ENCODE measurements around the gene ZNF417. TPM values are rescaled to one million over a fixed set of nuclear protein-coding genes. Genes with fewer than 3 reads are reported as not detected.

ZNF417 gene
- total and polyA plus RNA-seq, 2 of the 4 experiments (the other 2 are of a cell fraction): 4.0 to 23.1 TPM

GRCh38 chr19:57946316-57946715 is 29.9 kb upstream of the ZNF417 start:
- no peak for ATAC-seq (ENCODE audit: low read depth)
- no peak overlapping the region for H3K4ac ChIP-seq (ENCODE audit: low read depth, low read length)
- peak overlapping the region; percentile 85 for H3K4me2 ChIP-seq (ENCODE audit: low read depth, low read length)
- DNase-seq: no peak
- H2AK9ac ChIP-seq (replicated peaks; ENCODE audit: low read depth, low read length, poor library complexity): no peak overlapping the region
- no peak overlapping the region for H2AK5ac ChIP-seq (ENCODE audit: low read depth, low read length)
- no peak overlapping the region for H4K5ac ChIP-seq (ENCODE audit: low read depth, low read length)
- dilution Hi-C loops (cut with HindIII; ENCODE audit: low sequenced_read_pairs, unreplicated experiment) (no loop called here), in situ Hi-C loops (cut with MboI; ENCODE audit: low sequenced_read_pairs) (no loop called here), intact Hi-C loops (cut with micrococcal nuclease) (loop anchor here (2.0 kb wide), 1 partner anchor 208 kb away; no protein-coding TSS in a partner anchor)
- no peak overlapping the region for H3K56ac ChIP-seq (ENCODE audit: extremely low read depth, insufficient read depth, low read length)
- CTCF ChIA-PET: interaction anchor here (0.6 kb wide), 1 partner anchor 29 kb away, joined by 3 read pairs; no protein-coding TSS in a partner anchor
- POLR2A ChIA-PET (ENCODE audit: unreplicated experiment): no interaction called here
- H3K9me3 ChIP-seq (ENCODE audit: control insufficient read depth, insufficient read depth, low read length): peaks cover 45% of the 10 kb centered on the region
- H2BK20ac ChIP-seq (ENCODE audit: low read depth, low read length): no peak overlapping the region
- H4K20me1 ChIP-seq (ENCODE audit: insufficient read depth, low read length): no peaks in the 10 kb centered on the region
- no peak overlapping the region for H3K14ac ChIP-seq (replicated peaks; ENCODE audit: low read depth, low read length)
- H2BK120ac ChIP-seq (ENCODE audit: low read depth, low read length): no peak overlapping the region
- no peak overlapping the region for H3K23ac ChIP-seq (ENCODE audit: low read depth, low read length)
- H3K4me1 ChIP-seq (ENCODE audit: control insufficient read depth, insufficient read depth, low read length): peaks cover 4% of the 10 kb centered on the region; the same call in 1 of the 2 replicates
- peak overlapping the region; percentile 27 for H2AFZ ChIP-seq (replicated peaks; ENCODE audit: low read length, poor library complexity)
- H2BK5ac ChIP-seq (ENCODE audit: low read depth, low read length, poor library complexity, severe bottlenecking): no peak overlapping the region
- H3K9ac ChIP-seq (ENCODE audit: low read depth, low read length): no peak overlapping the region
- H4K8ac ChIP-seq (ENCODE audit: low read depth in 2 of 2, low read length in 2 of 2): no peak overlapping the region
- 0 out of 2 replicates have a peak, but pooled peaks cover 3% of the 10 kb centered on the region for H3K9me1 ChIP-seq (ENCODE audit: insufficient read depth, low read length)
- no peak overlapping the region for H4K91ac ChIP-seq (ENCODE audit: insufficient read depth, low read depth, low read length)
- peaks cover 27% of the 10 kb centered on the region for H3K36me3 ChIP-seq (ENCODE audit: control insufficient read depth, insufficient read depth, low read length)
- TF ChIP-seq BHLHE40 (IDR thresholded peaks at IDR 0.05; ENCODE audit: low read depth, low read length) (no peak), MXI1 (IDR thresholded peaks at IDR 0.05; ENCODE audit: borderline replicate concordance, low read depth, low read length) (no peak), ELK1 (IDR thresholded peaks at IDR 0.05; ENCODE audit: borderline replicate concordance, low read depth, low read length) (no peak), CEBPB (IDR thresholded peaks at IDR 0.05; ENCODE audit: low read depth, low read length) (no peak), MAZ (IDR thresholded peaks at IDR 0.05; ENCODE audit: borderline replicate concordance, low read depth, low read length) (no peak), RAD21 (IDR thresholded peaks at IDR 0.05; ENCODE audit: low read length) (no peak)
- H3K27ac ChIP-seq (ENCODE audit: insufficient read depth, low read length): no peak overlapping the region
- no peaks in the 10 kb centered on the region for H3K27me3 ChIP-seq (ENCODE audit: control insufficient read depth, insufficient read depth, low read length)
- no peak overlapping the region for H3K4me3 ChIP-seq (ENCODE audit: insufficient read depth, low read depth, low read length)
- WGBS, 2 experiments (ENCODE audit: extremely low coverage in 2 of 2, insufficient read length in 1 of 2): 75% methylated on average over 2 of the region's 2 CpGs; no CpG with 5 or more reads in 1 of the 2 experiments
- no peak overlapping the region for H2BK15ac ChIP-seq (ENCODE audit: low read depth, low read length)
- no TSS peak for BruUV-seq (replicated peaks)
- no peak overlapping the region for H3K18ac ChIP-seq (ENCODE audit: low read depth, low read length)
- peaks cover 20 to 37% of the 10 kb centered on the region in 2 experiments for H3K79me1 ChIP-seq (ENCODE audit: low read depth in 1 of 2, low read length in 2 of 2)

Measured in IMR-90 (cell line).